Stimulated activated CD8-positive, alpha-beta memory T cell treated with anti-CD3 and anti-CD28 coated beads, Interleukin-4, amount 100 ng/mL, for 48 hours (primary cell): Measurements from ENCODE around the gene NAV2.

Experiments used
- DNase-seq: peaks from one replicate; pipeline ENCODE4 v3.0.0-alpha.2; 2020

NAV2 gene

GRCh38 chr11:20013346-20014066, 300.9 kb downstream of the NAV2 start:
- no peak for DNase-seq

DNA sequence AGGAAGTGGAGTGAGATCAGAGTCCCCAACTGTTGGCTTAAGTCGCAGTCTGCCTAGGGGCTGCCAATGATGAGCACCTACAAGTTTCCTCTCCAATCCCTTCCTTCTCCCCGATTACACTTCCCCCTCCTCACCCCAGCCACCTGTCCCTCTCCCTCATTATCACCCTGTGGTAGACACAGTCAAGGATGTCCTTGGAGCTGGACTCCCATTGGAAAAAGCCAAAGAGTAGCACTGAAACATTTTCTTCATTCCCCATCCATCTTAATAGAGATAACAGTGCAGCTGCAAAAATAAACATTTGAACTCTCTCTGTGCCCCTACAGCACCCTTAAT, 301.4 kb downstream of the NAV2 start:
- DNase-seq: no peak

- DNase-seq: no peak
Measured at GRCh38 chr11:20015101-20015500, 302.5 kb downstream of the NAV2 start.

DNA sequence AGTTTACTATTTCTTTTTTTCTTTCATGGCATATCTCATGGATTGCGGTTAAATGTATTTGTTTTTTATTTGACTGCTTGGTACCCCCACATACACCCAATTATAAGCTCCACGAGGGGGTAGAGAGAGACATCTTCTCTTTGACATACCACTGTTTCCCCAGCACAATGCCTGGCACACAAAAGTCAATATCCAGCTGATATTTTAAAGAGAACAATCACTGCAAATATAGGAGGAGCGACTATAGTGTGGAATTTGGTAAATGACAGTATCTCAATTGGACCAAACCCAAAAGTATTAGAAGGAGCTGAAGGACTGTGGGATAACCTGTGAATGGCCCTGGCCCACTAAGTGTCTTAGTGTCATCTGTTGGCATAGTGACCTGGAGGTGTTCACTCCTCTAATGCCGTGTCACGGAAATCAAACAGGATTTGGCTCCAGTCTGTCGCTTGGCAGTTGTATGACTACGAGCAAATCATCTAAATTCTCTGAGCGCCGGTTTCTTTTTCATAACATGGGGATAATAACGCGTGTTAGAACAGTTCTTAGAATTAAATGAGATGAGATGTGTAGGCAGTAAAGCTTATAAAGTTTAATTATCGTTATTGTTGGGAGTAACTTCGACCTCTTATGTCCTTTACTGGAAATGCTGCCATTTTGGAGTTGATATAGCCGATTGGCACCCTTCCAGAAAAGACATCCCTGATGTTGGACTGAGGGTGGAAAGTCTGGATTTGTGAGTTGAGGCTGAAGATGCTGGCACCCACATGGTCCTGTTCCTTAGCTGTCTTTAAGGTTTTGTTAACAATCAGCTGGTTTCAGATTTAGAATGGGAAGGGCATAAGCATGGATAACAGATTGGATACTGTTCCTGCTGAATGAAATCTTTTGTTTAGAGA, 303.1 kb downstream of the NAV2 start:
- DNase-seq: no peak

DNA sequence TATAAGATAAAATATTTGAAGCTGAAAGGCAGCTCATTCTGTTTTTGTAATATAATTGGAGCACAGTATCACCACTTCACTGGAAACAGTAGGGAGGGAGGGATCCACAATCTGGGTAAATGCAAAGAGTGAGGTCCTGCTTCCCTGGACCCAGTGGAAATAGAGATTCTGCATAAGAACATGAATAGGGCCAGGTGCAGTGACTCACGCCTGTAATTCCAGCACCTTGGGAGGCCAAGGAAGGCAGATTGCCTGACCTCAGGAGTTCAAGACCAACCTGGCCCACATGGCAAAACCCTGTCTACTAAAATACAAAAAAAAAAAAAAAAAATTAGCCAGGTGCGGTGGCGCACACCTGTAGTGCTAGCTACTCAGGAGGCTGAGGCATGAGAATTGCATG, 303.9 kb downstream of the NAV2 start:
- DNase-seq: no peak

DNA sequence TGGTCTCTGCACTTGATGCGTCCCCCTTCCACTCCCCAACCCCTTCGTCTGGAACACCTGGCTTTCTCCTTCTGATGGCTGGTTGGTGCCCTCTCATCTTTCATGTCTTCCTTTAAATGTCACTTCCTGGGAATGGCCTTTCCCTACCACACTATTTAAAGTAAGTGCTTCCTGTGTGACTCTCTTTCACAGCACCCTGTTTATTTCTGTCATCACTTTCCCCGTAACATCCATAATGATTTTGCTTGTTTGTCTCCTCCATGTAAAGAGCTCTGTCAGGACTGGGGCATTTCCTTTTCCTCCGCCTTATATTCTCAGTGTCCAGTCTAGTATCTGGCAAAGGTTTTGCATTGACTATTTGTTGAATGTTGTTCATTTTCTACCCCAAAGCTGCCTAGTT, 304.7 kb downstream of the NAV2 start:
- no peak for DNase-seq

DNA sequence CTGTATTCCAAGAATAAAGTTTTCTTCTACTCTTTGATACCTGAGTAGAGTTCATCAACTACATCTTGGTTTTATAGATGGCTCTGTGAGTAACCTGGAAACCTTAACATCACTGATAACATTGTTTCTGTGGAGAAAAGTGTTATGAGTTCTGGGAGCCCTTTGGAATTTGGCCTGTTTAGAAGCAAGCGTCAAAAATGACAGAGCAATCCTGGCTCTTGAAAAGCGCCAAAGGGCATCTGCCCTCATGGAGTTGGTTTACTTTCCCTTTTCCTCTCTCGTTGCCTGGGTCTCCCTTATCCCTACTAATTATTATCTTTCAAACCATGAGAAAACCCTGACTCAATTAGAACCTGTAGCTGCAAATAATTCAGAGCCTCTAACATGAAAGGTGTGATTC, 307.6 kb downstream of the NAV2 start:
- DNase-seq: no peak

DNA sequence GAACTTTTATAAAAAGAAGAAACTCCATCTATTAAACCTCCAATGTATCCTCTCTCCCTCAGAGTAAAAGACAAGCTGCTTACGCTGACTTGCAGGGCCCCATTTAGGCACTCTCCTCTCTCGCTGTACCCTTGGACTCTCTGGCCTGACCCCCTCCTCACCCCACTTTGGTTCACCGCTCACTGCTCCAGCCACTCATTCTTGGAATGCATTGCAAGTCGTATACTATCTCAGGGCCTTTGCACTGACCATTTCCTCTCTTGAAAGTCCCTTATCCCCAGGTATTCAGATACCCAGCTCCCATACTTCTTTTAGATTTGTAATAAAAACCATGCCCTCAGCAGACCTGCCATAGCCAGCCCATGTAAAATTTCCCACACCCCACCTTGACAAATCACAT, 308.1 kb downstream of the NAV2 start:
- no peak for DNase-seq

- no peak for DNase-seq
Measured at GRCh38 chr11:20021212-20021611, 308.6 kb downstream of the NAV2 start.

DNA sequence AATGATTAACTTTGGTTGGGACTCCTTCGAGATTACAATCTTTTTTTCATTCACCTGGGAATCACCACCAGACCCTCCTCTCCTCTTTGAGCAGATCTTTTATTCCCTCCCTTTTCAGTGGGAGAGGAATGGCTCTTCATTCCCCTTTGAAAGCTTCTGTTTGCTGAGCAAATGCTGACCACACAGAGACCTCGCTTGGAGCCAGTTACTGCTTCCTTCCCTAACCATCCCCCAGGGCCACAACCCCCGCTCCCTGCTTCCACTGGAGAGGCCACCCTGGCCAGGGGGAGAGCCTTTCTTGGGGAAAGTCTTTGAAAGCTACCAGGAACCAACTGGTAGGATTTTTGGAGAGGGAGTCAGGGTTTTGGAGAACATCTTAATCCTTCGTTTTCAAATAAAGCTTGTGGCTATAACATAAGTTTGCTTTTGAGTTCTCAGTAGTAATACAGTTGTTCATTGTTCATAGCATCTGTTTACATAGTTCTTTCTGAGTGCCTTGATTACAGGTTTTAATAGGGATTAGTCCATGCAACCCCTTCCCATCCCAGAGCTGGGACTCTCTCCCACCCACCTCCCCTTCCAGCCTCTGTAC, 309.2 kb downstream of the NAV2 start:
- DNase-seq: no peak

DNA sequence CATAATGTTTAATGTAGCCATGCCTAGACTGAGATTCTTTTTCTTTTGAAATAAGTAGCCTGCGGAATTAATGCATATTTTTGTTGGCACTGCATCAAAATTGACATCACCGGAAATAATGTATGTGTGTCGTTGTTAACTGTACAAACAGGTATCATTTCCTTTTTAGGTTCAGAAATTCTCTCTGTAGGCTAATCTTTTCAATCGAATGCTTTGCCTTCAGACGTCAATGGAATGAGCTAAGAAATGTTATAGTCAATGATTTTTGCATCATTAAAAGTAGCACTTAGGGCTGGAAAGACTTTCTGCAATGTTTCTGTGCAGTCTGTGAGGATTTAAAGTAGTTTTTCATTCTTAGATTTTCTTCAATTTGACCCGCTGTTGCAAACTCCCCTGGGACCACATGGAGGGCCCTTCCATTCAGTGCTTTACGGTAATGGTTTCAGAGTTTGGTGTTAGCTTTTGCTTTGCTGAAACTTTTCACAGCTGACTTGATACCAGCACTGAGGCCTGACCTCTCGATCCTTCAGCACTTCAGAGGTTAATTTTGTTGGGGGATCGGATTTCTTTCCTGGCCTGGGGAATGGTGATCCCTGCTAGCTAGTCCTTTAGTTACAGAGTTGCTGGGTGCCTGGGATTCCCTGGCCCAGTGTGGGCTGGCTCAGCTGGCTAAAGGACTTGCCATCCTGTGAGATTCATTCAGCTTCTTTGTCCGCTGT, 309.9 kb downstream of the NAV2 start:
- no peak for DNase-seq

DNA sequence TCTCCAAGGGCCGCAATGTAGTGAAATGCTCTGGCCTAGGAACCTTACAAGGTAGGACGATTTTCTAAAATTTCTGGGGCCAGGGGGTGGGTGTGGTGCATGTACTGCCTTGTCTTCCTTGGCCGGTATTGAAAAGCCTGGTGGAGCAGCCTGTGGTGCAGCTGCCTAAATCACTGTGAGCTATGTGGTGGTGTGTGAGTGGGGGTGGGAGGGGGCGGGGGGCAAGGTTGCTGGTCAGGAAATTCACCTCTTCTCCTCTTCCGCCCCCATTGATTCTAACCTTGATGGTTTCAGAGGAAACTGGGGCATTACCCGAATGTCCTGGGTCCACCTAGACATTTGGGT, 310.4 kb downstream of the NAV2 start:
- no peak for DNase-seq

DNA sequence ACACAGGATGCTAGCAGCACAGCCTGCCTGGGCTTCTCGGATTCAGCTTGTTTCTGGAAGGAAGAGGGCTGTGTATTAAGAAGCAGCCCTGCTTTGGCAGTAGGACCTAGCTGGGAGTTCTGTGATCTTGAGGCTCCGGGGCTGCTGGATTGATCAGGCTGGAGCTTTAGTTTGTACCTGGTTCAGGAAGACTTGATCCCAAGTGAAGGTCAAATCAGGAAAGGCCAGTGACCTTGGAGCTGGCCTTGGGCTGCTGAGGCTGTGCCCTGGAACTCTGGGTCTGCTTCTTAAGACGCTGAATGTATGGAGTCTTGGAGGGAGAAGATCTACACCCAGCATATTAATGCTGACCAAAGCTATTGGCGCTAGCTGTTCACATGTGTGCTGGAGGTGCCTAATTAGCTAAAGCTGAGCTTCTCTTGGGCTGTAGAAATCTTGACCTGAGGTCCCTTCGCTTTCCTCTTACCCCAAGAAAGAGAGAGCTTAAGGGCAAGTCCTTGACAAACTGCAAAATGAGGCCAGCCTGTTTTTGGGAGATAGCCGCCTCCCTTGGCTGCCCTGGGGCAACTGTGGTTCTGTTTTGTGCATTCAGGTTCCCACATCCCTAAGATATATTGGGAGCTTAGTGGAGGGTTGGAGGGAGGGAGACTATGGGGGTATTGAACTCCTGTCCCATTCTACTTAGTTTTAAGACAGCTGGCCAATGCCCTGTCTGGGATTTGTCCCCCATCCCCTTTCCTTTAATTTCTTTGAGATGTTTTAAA, 311.7 kb downstream of the NAV2 start:
- no peak for DNase-seq

DNA sequence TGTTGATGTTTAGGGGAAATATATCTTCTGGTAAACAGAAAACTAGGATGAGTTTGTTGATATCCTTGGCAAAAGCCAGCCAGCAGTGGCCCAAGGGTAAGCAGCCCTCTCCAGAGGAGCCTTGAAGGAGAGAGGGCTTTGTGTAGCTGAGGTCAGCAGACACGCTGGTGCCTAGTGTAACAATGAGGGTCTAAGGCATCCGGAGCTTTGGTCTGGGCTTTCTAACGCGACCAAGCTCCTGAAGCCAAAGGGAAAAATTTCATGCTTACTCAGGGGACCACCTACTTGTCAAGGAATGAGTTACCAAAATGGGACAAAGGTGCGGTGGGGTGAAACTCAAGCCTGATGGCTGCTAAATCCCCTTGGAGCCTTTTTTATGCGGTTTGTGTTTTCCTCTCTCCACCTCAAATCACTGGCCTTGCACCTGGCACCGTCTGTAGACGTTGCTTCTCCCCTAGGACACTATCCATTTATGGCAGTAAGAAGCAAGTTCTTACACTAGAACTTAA, 312.7 kb downstream of the NAV2 start:
- no peak for DNase-seq

GRCh38 chr11:20026629-20027555, 314.3 kb downstream of the NAV2 start:
- no peak for DNase-seq

- DNase-seq: no peak
Measured at GRCh38 chr11:20027556-20028013, 314.9 kb downstream of the NAV2 start.

- DNase-seq: no peak
Measured at GRCh38 chr11:20029193-20029592, 316.6 kb downstream of the NAV2 start.

DNA sequence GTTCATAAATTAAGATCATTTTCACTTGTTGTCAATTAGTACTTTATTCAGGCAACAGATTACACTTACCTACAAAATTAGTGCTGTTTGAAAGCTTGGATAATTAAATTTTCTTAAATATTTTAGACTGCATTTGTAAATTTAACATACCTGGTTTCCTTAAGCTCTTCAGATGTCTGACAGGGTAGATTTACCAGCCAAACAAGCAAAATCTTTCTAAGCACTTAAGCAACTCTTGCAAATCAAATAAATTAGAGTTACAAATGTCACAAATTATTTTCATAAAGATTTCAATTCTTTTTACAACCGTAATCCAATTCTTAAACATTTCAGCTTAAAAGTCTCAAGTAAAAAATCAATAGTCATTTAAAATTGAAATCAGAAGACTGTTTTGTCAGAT, 317.8 kb downstream of the NAV2 start:
- no peak for DNase-seq

GRCh38 chr11:20031155-20032001, 318.7 kb downstream of the NAV2 start:
- no peak for DNase-seq

DNA sequence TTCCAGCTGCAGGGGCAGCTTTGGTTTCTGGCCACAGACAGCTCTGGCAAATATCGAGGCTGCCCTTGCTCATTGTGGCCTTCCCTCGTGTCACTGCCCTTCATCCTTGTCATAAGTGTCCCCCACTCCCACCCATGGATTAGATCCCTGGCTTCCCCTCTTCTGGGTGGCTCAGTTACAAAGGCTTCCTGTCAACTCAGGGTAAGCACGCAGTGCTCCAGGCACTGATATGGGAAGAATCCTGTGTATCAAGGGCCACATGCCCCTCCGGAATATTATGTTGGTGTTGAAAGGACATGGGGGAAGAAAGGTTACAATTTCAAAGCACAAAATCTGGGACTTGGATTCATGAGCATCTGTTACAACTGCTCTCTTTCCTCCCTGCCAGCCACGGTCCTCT, 319.5 kb downstream of the NAV2 start:
- no peak for DNase-seq
